IMR-90 (cell line): ENCODE data around the gene NMRK2. TPM values are rescaled to one million over a fixed set of nuclear protein-coding genes. Genes with fewer than 3 reads are reported as not detected.
A peak's percentile ranks its signal among the peaks of the same experiment; 100 is the strongest.

Experiments
- ATAC-seq: fragments of 200-7000 bp; cut with Tn5 transposase; 2 replicates; pipeline ENCODE4 v1.9.1; 2020; ENCODE audit warnings: low read depth, mild to moderate bottlenecking, moderate library complexity
- BruUV-seq: library from RNA; stranded (reverse); fragments of 400-500 nt; replicated peaks from 2 replicates; lab custom pipeline; 2021; lab: Mats Ljungman, UMichigan
- CTCF ChIA-PET: fragments of 300-600 bp; formaldehyde crosslinking; extraction: SDS; loops from one replicate; lab custom pipeline; 2021; ENCODE audit warnings: antibody characterized with exemption; lab: Yijun Ruan, JAX
- POLR2A ChIA-PET: fragments of 300-600 bp; sonication (Branson Sonifier 250); formaldehyde crosslinking; loops from one replicate; lab custom pipeline; 2022; ENCODE audit warnings: antibody characterized with exemption; ENCODE audit not compliant: unreplicated experiment; lab: Charles Lee
- DNase-seq: peaks from one replicate; pipeline ENCODE4 v3.0.0; 2013
- H2AFZ ChIP-seq: replicated peaks from 2 replicates; pipeline ENCODE3; 2013; ENCODE audit warnings: low read length, mild to moderate bottlenecking; ENCODE audit not compliant: poor library complexity
- H2AK5ac ChIP-seq: 2 replicates; pipeline ENCODE4 v1.6.1; 2013; ENCODE audit warnings: low read depth, low read length, inconsistent platforms
- H2AK9ac ChIP-seq: replicated peaks from 2 replicates; pipeline ENCODE3; 2013; ENCODE audit warnings: mild to moderate bottlenecking, low read depth, low read length, moderate library complexity; ENCODE audit not compliant: poor library complexity
- H2BK120ac ChIP-seq: 2 replicates; pipeline ENCODE4 v1.6.1; 2013; ENCODE audit warnings: low read depth, low read length, inconsistent platforms
- H2BK15ac ChIP-seq: 3 replicates; pipeline ENCODE4 v1.6.1; 2013; ENCODE audit warnings: low read depth, low read length, inconsistent platforms
- H2BK20ac ChIP-seq: 2 replicates; pipeline ENCODE4 v1.6.1; 2013; ENCODE audit warnings: low read depth, mild to moderate bottlenecking, inconsistent platforms, low read length, moderate library complexity
- H2BK5ac ChIP-seq: 2 replicates; pipeline ENCODE4 v1.6.1; 2013; ENCODE audit warnings: mild to moderate bottlenecking, low read depth, low read length, inconsistent platforms; ENCODE audit not compliant: poor library complexity, severe bottlenecking
- H3K14ac ChIP-seq: replicated peaks from 2 replicates; pipeline ENCODE4 v1.6.1; 2013; ENCODE audit warnings: low read depth, low read length, inconsistent platforms
- H3K18ac ChIP-seq: 2 replicates; pipeline ENCODE4 v1.6.1; 2013; ENCODE audit warnings: low read depth, low read length, control low read depth
- H3K23ac ChIP-seq: 2 replicates; pipeline ENCODE4 v1.6.1; 2013; ENCODE audit warnings: low read depth, low read length, inconsistent platforms
- H3K27ac ChIP-seq: 2 replicates; pipeline ENCODE4 v1.5.1; 2013; ENCODE audit warnings: mild to moderate bottlenecking, control low read depth, low read length; ENCODE audit not compliant: insufficient read depth
- H3K27me3 ChIP-seq: 2 replicates; pipeline ENCODE4 v1.6.1; 2013; ENCODE audit warnings: low read length; ENCODE audit not compliant: control insufficient read depth, insufficient read depth
- H3K36me3 ChIP-seq: 2 replicates; pipeline ENCODE4 v1.6.1; 2013; ENCODE audit warnings: low read length, mixed read lengths; ENCODE audit not compliant: control insufficient read depth, insufficient read depth
- H3K4ac ChIP-seq: 2 replicates; pipeline ENCODE4 v1.6.1; 2013; ENCODE audit warnings: low read depth, low read length, inconsistent platforms
- H3K4me1 ChIP-seq: 2 replicates; pipeline ENCODE4 v1.6.1; 2013; ENCODE audit warnings: low read length, mixed read lengths; ENCODE audit not compliant: control insufficient read depth, insufficient read depth
- H3K4me2 ChIP-seq: 2 replicates; pipeline ENCODE4 v1.6.1; 2013; ENCODE audit warnings: low read depth, mild to moderate bottlenecking, control low read depth, low read length, moderate library complexity
- H3K4me3 ChIP-seq: 2 replicates; pipeline ENCODE4 v1.5.1; 2013; ENCODE audit warnings: low read depth, mild to moderate bottlenecking, control low read depth, low read length, moderate library complexity; ENCODE audit not compliant: insufficient read depth
- H3K56ac ChIP-seq: 2 replicates; pipeline ENCODE4 v1.6.1; 2013; ENCODE audit warnings: low read length, inconsistent platforms; ENCODE audit not compliant: insufficient read depth; ENCODE audit errors: extremely low read depth
- H3K79me1 ChIP-seq, 2 experiments: 2 replicates each; pipeline ENCODE4 v1.6.1; 2013; ENCODE audit warnings: low read length in 2 of 2, inconsistent platforms in 1 of 2, low read depth in 1 of 2
- H3K9ac ChIP-seq: 2 replicates; pipeline ENCODE4 v1.6.1; 2013; ENCODE audit warnings: low read depth, low read length, control low read depth
- H3K9me1 ChIP-seq: 2 replicates; pipeline ENCODE4 v1.6.1; 2013; ENCODE audit warnings: low read length, inconsistent platforms; ENCODE audit not compliant: insufficient read depth
- H3K9me3 ChIP-seq: 2 replicates; pipeline ENCODE4 v1.6.1; 2013; ENCODE audit warnings: low read length; ENCODE audit not compliant: control insufficient read depth, insufficient read depth
- H4K20me1 ChIP-seq: 2 replicates; pipeline ENCODE4 v1.6.1; 2013; ENCODE audit warnings: low read length, inconsistent platforms; ENCODE audit not compliant: insufficient read depth
- H4K5ac ChIP-seq: 2 replicates; pipeline ENCODE4 v1.6.1; 2013; ENCODE audit warnings: mild to moderate bottlenecking, low read depth, low read length, control low read depth
- H4K8ac ChIP-seq, 2 experiments: 2 replicates each; pipeline ENCODE4 v1.6.1; 2013; ENCODE audit warnings: low read depth in 2 of 2, low read length in 2 of 2, control low read depth in 1 of 2, inconsistent platforms in 1 of 2
- H4K91ac ChIP-seq: 2 replicates; pipeline ENCODE4 v1.6.1; 2013; ENCODE audit warnings: low read depth, low read length, inconsistent platforms; ENCODE audit not compliant: insufficient read depth
- NFE2L2 ChIP-seq: fragments of 150-350 bp; IDR thresholded peaks from 2 replicates; pipeline ENCODE4 v1.6.1; 2016; ENCODE audit warnings: low read depth, mild to moderate bottlenecking, low read length
- dilution Hi-C: fragments of 300-500 bp; cut with HindIII; formaldehyde crosslinking; loops from one replicate; pipeline ENCODE4 v1.14.3; 2018; ENCODE audit warnings: low sequenced_read_pairs; ENCODE audit not compliant: unreplicated experiment
- in situ Hi-C: fragments of 300-500 bp; cut with MboI; formaldehyde crosslinking; loops from 3 replicates; pipeline ENCODE4 v1.14.3; 2019; ENCODE audit warnings: low sequenced_read_pairs, inconsistent platforms, mixed read lengths
- intact Hi-C: fragments of 100-400 bp; cut with micrococcal nuclease; formaldehyde crosslinking; loops from 2 replicates; pipeline ENCODE4 v1.10.0; 2022
- polyA plus RNA-seq, 3 experiments: library from polyadenylated mRNA; depleted of rRNA; stranded (reverse); fragments of >200 nt; gene quantifications; 2 replicates each; pipeline ENCODE4 v1.2.3, GENCODE V29; 2012; ENCODE audit warnings: low replicate concordance in 1 of 3
- total RNA-seq: library from RNA; depleted of rRNA; stranded (reverse); fragments of >200 nt; gene quantifications from 2 replicates; pipeline ENCODE4 v1.2.3, GENCODE V29; 2012
- TF ChIP-seq, protein P1 (sequence below): fragments of 150-350 bp; IDR thresholded peaks from 2 replicates; pipeline ENCODE4 v1.6.1; 2017; ENCODE audit warnings: mild to moderate bottlenecking, antibody characterized with exemption, low read length, low read depth
- TF ChIP-seq, protein P2 (sequence below): conservative IDR thresholded peaks from 2 replicates; pipeline ENCODE4 v1.5.1; 2012; ENCODE audit warnings: mild to moderate bottlenecking, low read depth, low read length, improper control_type of control experiment

The NMRK2 gene
- total and polyA plus RNA-seq, 2 of the 4 experiments (the other 2 are of a cell fraction) = not detected

DNA sequence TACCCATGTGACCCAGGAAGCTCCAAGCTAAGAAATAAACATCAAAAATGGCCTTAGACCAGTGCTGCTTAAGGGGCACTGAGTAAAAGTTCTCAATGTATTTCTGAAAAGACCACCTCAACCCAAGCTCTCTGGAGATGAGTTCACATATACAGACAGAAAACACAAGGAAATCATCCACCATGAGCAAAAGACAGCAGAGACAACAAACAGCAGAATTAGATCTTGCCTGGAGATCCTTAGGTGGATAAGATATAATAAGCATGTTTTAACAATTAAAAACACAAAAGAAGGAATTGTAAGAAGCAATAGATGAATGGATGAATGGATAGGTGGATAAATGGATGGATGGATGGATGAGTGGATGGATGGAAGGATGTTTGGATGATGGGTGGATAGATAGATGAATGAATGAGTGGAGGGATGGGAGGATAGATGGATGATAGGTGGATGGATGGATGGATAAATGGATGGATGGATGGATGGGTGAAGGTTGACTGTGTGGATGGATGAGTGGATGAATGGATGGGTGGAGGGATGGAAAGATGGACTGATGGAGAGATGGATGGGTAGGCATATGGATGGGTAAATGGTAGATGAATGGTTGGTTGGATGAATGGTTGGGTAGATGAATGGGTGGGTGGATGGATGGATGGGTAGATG is 9.6 kb upstream of the NMRK2 start:
- Histone ChIP-seq H3K4me3 (no peak overlapping the region), H3K9ac (no peak overlapping the region), H2AK9ac (no peak overlapping the region), H3K56ac (no peak overlapping the region), H2AFZ (no peak overlapping the region), H3K27ac (no peak overlapping the region), H4K20me1 (no peaks in the 10 kb centered on the region; the same call in 1 of the 2 replicates), H3K4me2 (no peak overlapping the region), H2AK5ac (no peak overlapping the region), H2BK20ac (no peak overlapping the region), H4K5ac (no peak overlapping the region), H2BK120ac (no peak overlapping the region), H3K4me1 (no peaks in the 10 kb centered on the region), H2BK15ac (no peak overlapping the region), H3K14ac (no peak overlapping the region), H3K79me1 (no peaks in the 10 kb centered on the region), H3K18ac (no peak overlapping the region), H3K4ac (no peak overlapping the region), H3K9me3 (peaks cover 5% of the 10 kb centered on the region; the same call in 1 of the 2 replicates), H3K36me3 (no peaks in the 10 kb centered on the region), H3K23ac (no peak overlapping the region), H2BK5ac (peak overlapping the region; percentile 26), H3K9me1 (no peaks in the 10 kb centered on the region), H4K8ac (no peak overlapping the region), H3K27me3 (peaks cover 7% of the 10 kb centered on the region), H4K91ac (no peak overlapping the region)
- CTCF ChIA-PET = no interaction called here
- TF ChIP-seq, protein P1, sequence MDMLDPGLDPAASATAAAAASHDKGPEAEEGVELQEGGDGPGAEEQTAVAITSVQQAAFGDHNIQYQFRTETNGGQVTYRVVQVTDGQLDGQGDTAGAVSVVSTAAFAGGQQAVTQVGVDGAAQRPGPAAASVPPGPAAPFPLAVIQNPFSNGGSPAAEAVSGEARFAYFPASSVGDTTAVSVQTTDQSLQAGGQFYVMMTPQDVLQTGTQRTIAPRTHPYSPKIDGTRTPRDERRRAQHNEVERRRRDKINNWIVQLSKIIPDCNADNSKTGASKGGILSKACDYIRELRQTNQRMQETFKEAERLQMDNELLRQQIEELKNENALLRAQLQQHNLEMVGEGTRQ = no peak
- no peak for TF ChIP-seq NFE2L2
- TF ChIP-seq, protein P2, sequence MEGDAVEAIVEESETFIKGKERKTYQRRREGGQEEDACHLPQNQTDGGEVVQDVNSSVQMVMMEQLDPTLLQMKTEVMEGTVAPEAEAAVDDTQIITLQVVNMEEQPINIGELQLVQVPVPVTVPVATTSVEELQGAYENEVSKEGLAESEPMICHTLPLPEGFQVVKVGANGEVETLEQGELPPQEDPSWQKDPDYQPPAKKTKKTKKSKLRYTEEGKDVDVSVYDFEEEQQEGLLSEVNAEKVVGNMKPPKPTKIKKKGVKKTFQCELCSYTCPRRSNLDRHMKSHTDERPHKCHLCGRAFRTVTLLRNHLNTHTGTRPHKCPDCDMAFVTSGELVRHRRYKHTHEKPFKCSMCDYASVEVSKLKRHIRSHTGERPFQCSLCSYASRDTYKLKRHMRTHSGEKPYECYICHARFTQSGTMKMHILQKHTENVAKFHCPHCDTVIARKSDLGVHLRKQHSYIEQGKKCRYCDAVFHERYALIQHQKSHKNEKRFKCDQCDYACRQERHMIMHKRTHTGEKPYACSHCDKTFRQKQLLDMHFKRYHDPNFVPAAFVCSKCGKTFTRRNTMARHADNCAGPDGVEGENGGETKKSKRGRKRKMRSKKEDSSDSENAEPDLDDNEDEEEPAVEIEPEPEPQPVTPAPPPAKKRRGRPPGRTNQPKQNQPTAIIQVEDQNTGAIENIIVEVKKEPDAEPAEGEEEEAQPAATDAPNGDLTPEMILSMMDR = no peak
- in situ Hi-C loops (no loop called here), dilution Hi-C loops (no loop called here), intact Hi-C loops (no loop called here)
- no TSS peak for BruUV-seq
- POLR2A ChIA-PET = no interaction called here
- DNase-seq (no peak), ATAC-seq (no peak)
